Measurements from ENCODE around the gene KAZN.

The KAZN gene

GRCh38 chr1:14926818-14927575 lies 328.5 kb downstream of the KAZN start:
- Histone ChIP-seq H3K27me3 (ENCODE audit: insufficient read depth, low read length) (no peaks in the 10 kb centered on the region; the same call in 1 of the 2 replicates), H3K4me3 (ENCODE audit: low read depth, low read length, poor library complexity, severe bottlenecking) (no peak overlapping the region), H2AFZ (ENCODE audit: low read length) (no peak overlapping the region), H3K36me3 (ENCODE audit: insufficient read depth, low read length) (no peaks in the 10 kb centered on the region), H3K9me2 (ENCODE audit: low read depth, low read length) (no peaks in the 10 kb centered on the region), H3K9me3 (ENCODE audit: low read length) (no peaks in the 10 kb centered on the region), H3K4me1 (ENCODE audit: insufficient read depth, low read length, severe bottlenecking) (no peaks in the 10 kb centered on the region), H3K27ac (ENCODE audit: low read depth, low read length, poor library complexity, severe bottlenecking) (no peak overlapping the region), H3K9ac (ENCODE audit: low read length) (no peak overlapping the region), H3K79me2 (ENCODE audit: insufficient read depth, low read length) (no peaks in the 10 kb centered on the region), H4K20me1 (ENCODE audit: insufficient read depth, low read length) (no peaks in the 10 kb centered on the region), H3F3A (ENCODE audit: insufficient read depth, low read length) (no peaks in the 10 kb centered on the region), H3K4me2 (ENCODE audit: low read length) (no peak overlapping the region)
- TF ChIP-seq EZH2 (IDR thresholded peaks at IDR 0.05; ENCODE audit: borderline replicate concordance, low read length) = no peak
- no peak for TF ChIP-seq CTCF (IDR thresholded peaks at IDR 0.05; ENCODE audit: low read length)

- no peaks in the 10 kb centered on the region for H3K36me3 ChIP-seq (ENCODE audit: insufficient read depth, low read length)
- no peaks in the 10 kb centered on the region for H3K9me3 ChIP-seq (ENCODE audit: low read length)
- TF ChIP-seq CTCF (IDR thresholded peaks at IDR 0.05; ENCODE audit: low read length) (no peak), EZH2 (IDR thresholded peaks at IDR 0.05; ENCODE audit: borderline replicate concordance, low read length) (no peak)
- no peaks in the 10 kb centered on the region; the same call in 1 of the 2 replicates for H3K27me3 ChIP-seq (ENCODE audit: insufficient read depth, low read length)
- no peak overlapping the region for H3K27ac ChIP-seq (ENCODE audit: low read depth, low read length, poor library complexity, severe bottlenecking)
- no peaks in the 10 kb centered on the region for H3F3A ChIP-seq (ENCODE audit: insufficient read depth, low read length)
- H3K4me2 ChIP-seq (ENCODE audit: low read length) = no peak overlapping the region
- H3K9me2 ChIP-seq (ENCODE audit: low read depth, low read length) = no peaks in the 10 kb centered on the region
- H3K4me3 ChIP-seq (ENCODE audit: low read depth, low read length, poor library complexity, severe bottlenecking) = no peak overlapping the region
- no peaks in the 10 kb centered on the region for H3K4me1 ChIP-seq (ENCODE audit: insufficient read depth, low read length, severe bottlenecking)
- no peak overlapping the region for H2AFZ ChIP-seq (ENCODE audit: low read length)
- no peaks in the 10 kb centered on the region for H4K20me1 ChIP-seq (ENCODE audit: insufficient read depth, low read length)
- no peak overlapping the region for H3K9ac ChIP-seq (ENCODE audit: low read length)
- H3K79me2 ChIP-seq (ENCODE audit: insufficient read depth, low read length) = no peaks in the 10 kb centered on the region
Observed at GRCh38 chr1:14928412-14928811, 329.9 kb downstream of the KAZN start.

GRCh38 chr1:14928886-14929546 lies 330.5 kb downstream of the KAZN start:
- H3K9me2 ChIP-seq (ENCODE audit: low read depth, low read length) = no peaks in the 10 kb centered on the region
- H3F3A ChIP-seq (ENCODE audit: insufficient read depth, low read length) = no peaks in the 10 kb centered on the region
- H3K9me3 ChIP-seq (ENCODE audit: low read length) = no peaks in the 10 kb centered on the region
- no peak for TF ChIP-seq CTCF (IDR thresholded peaks at IDR 0.05; ENCODE audit: low read length)
- TF ChIP-seq EZH2 (IDR thresholded peaks at IDR 0.05; ENCODE audit: borderline replicate concordance, low read length) = no peak
- no peak overlapping the region for H2AFZ ChIP-seq (ENCODE audit: low read length)
- no peaks in the 10 kb centered on the region; the same call in 1 of the 2 replicates for H3K27me3 ChIP-seq (ENCODE audit: insufficient read depth, low read length)
- H3K27ac ChIP-seq (ENCODE audit: low read depth, low read length, poor library complexity, severe bottlenecking) = no peak overlapping the region
- H3K36me3 ChIP-seq (ENCODE audit: insufficient read depth, low read length) = no peaks in the 10 kb centered on the region
- no peak overlapping the region for H3K4me2 ChIP-seq (ENCODE audit: low read length)
- H3K9ac ChIP-seq (ENCODE audit: low read length) = no peak overlapping the region
- H3K4me3 ChIP-seq (ENCODE audit: low read depth, low read length, poor library complexity, severe bottlenecking) = no peak overlapping the region
- H4K20me1 ChIP-seq (ENCODE audit: insufficient read depth, low read length) = no peaks in the 10 kb centered on the region
- H3K79me2 ChIP-seq (ENCODE audit: insufficient read depth, low read length) = no peaks in the 10 kb centered on the region
- no peaks in the 10 kb centered on the region for H3K4me1 ChIP-seq (ENCODE audit: insufficient read depth, low read length, severe bottlenecking)
